GM12875 (cell line): ENCODE results near the gene SAMD11.

Source experiments
- H3K4me3 ChIP-seq: one replicate; pipeline ENCODE4 v1.5.1; 2011; ENCODE audit warnings: low read depth, low read length, control low read depth
- CTCF ChIP-seq: IDR thresholded peaks from 2 replicates; pipeline ENCODE4 v1.5.1; 2011; ENCODE audit warnings: low read depth, mild to moderate bottlenecking, control low read depth, inconsistent platforms, low read length, moderate library complexity, borderline replicate concordance; ENCODE audit not compliant: insufficient read depth

The SAMD11 gene

GRCh38 chr1:992362-992761, 68.6 kb downstream of the SAMD11 start:
- no peak for TF ChIP-seq CTCF
- H3K4me3 ChIP-seq, result no peak overlapping the region

DNA sequence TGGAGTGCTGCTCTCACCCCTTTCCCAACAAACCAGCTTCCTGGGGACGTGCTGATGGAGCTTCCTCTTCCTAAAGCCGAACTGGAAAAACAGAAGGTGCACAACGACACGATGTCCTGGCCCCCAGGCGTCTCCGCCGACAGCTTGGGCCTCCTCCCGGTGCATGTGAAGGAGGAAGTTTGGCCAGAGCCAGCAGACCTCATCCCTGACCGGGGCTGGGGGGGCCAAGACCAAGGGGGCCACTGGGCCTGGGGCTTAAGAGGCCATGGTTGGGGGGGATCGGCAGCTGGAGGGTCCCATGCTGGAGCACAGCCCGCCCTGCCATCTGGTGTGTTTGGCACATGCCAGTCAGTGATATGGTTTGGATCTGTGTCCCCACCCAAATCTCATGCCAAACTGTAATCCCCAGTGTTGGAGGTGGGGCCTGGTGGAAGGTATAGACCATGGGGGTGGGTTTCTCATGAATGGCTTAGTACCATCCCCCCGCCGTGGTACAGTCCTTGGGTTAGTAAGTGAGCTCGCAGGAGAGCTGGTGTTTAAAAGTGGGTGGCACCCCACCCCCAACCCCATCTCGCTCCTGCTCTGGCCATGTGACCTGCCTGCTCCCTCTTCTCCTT, 69.8 kb downstream of the SAMD11 start:
- no peak for TF ChIP-seq CTCF
- H3K4me3 ChIP-seq, result no peak overlapping the region
